ENCODE data around the gene STPG3. TPM values are rescaled to one million over a fixed set of nuclear protein-coding genes. Genes with fewer than 3 reads are reported as not detected.

STPG3 gene
- under 1 TPM in 1 of 2 donors, not detected in 1; 0.63 TPM for total RNA-seq

DNA sequence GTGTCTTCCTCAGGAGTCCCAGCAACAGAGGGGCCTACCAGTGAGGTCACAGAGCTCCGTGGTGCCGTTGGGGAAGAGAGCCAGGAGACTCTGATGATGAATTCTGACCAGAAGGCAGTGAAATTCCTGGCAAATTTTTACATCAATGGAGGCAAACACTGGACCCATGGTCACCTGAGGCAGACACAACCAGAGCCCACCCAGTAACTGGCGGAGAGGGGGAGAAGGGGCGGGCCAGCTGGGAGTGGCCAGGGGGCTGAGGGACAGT is at the start of gene STPG3:
STPG3 (plus strand) TSS at position 93 of the 268 bp plus-strand sequence; CDS start at position 94, 1 bp downstream.
- H3K9me3 Mint-ChIP-seq: no peaks in the 10 kb centered on the region
- no peak for DNase-seq
- no peak within 1 kb of the TSS for H3K27ac Mint-ChIP-seq
- H3K4me3 Mint-ChIP-seq: no peak within 1 kb of the TSS
- no peaks in the 10 kb centered on the region for H3K27me3 Mint-ChIP-seq (ENCODE audit: low read depth)
- no peak for ATAC-seq (replicated peaks in 1 of 2)
- peaks cover 9% of the 10 kb centered on the region for H3K4me1 Mint-ChIP-seq (ENCODE audit: low read depth)
- no peaks in the 10 kb centered on the region for H3K36me3 Mint-ChIP-seq (ENCODE audit: insufficient read depth in 2 of 2)

DNA sequence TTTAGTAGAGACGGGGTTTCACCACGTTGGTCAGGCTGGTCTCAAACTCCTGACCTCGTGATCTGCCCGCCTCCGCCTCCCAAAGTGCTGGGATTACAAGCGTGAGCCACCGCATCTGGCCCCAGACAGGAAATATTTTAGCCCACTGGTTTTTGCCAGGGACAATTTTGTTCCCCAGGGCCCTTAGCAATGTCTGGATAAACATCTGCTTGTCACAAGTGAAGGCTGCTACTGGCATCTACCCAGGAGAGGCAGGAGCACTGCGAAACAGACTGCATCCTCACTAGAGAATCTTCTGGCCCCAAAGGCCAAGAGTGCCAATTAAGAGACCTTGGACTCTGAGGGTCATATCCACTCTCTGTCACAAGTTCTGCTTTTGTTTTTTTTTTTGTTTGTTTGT is 48.1 kb upstream of the STPG3 start:
- Mint-ChIP-seq H3K4me3 (peak overlapping the region in 1 of 2 donors; percentile 10), H3K9me3 (no peaks in the 10 kb centered on the region), H3K36me3 (ENCODE audit: insufficient read depth in 2 of 2) (peaks cover 1 to 20% of the 10 kb centered on the region in 2 donors), H3K27me3 (ENCODE audit: low read depth) (no peaks in the 10 kb centered on the region), H3K4me1 (ENCODE audit: low read depth) (peaks cover 59% of the 10 kb centered on the region), H3K27ac (no peak overlapping the region)
- DNase-seq (no peak), ATAC-seq (replicated peaks in 1 of 2) (no peak)

DNA sequence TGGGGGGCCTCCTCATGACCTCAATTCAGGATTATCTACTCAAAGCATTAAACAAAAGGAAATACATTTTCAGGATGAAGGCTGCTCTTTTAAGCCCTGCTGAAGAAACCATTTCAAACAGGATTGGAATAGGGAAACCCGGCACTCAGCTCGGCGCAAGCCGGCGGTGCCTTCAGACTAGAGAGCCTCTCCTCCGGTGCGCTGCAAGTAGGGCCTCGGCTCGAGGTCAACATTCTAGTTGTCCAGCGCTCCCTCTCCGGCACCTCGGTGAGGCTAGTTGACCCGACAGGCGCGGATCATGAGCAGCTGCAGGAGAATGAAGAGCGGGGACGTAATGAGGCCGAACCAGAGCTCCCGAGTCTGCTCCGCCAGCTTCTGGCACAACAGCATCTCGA is 46.4 kb upstream of the STPG3 start:
- H3K27me3 Mint-ChIP-seq (ENCODE audit: low read depth): no peaks in the 10 kb centered on the region
- peak overlapping the region; percentile 90 for H3K27ac Mint-ChIP-seq
- peaks cover 1 to 22% of the 10 kb centered on the region in 2 donors for H3K36me3 Mint-ChIP-seq (ENCODE audit: insufficient read depth in 2 of 2)
- DNase-seq: no peak
- H3K9me3 Mint-ChIP-seq: no peaks in the 10 kb centered on the region
- H3K4me1 Mint-ChIP-seq (ENCODE audit: low read depth): peaks cover 54% of the 10 kb centered on the region
- no peak for ATAC-seq (replicated peaks in 1 of 2)
- peak overlapping the region; percentile 94 to 95 for H3K4me3 Mint-ChIP-seq

DNA sequence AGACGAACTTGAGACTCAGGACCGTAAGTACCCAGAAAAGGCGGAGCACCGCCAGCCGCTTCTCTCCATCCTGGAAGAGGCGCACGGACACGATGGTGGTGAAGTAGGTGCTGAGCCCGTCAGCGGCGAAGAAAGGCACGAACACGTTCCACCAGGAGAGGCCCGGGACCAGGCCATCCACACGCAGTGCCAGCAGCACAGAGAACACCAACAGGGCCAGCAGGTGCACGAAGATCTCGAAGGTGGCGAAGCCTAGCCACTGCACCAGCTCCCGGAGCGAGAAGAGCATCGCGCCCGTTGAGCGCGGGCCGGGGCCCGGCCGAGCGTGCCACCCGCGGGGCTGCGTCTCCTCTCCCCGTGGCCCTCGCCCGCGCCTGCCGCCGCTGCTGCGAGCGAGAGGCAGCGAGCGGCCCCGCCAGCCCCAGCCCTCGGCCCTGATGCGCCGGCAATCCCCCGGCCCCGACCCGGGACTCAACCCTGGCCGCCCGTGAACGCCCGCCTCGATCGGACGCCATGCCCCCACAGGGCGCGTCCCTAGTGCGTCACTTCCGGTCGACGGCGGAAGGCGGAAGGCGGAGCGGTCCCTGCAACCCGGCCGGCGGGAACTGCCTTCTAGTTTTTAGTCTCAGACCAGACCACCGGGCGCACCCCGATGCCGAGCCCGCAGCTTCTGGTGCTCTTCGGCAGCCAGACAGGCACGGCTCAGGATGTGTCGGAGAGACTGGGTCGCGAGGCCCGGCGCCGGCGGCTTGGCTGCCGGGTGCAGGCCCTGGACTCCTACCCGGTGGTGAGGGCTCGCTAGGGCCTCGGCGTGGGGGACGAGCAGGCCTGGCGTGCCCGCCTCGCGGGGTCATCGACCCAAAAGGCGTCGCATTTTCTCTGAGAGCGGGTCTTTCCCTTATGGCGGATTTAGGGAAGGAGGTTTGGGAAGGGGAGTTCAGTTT is 45.7 kb upstream of the STPG3 start, which contains the start of the genes NDOR1 and TMEM203:
NDOR1 (plus strand) TSS at position 575 of the 944 bp plus-strand sequence; CDS start at position 653, 78 bp downstream.
TMEM203 (minus strand) TSS at position 523 of the 944 bp plus-strand sequence; CDS start at position 289, 234 bp downstream.
- H3K27ac Mint-ChIP-seq: peak within 1 kb of the TSS; percentile 90
- H3K36me3 Mint-ChIP-seq (ENCODE audit: insufficient read depth in 2 of 2): peaks cover 1 to 22% of the 10 kb centered on the region in 2 donors
- peak; percentile 66 to 69 for ATAC-seq (replicated peaks in 1 of 2)
- H3K4me3 Mint-ChIP-seq: peak within 1 kb of the TSS; percentile 94 to 95
- peak; percentile 96 to 97 for DNase-seq
- H3K9me3 Mint-ChIP-seq: no peaks in the 10 kb centered on the region
- no peaks in the 10 kb centered on the region for H3K27me3 Mint-ChIP-seq (ENCODE audit: low read depth)
- H3K4me1 Mint-ChIP-seq (ENCODE audit: low read depth): peaks cover 54% of the 10 kb centered on the region

DNA sequence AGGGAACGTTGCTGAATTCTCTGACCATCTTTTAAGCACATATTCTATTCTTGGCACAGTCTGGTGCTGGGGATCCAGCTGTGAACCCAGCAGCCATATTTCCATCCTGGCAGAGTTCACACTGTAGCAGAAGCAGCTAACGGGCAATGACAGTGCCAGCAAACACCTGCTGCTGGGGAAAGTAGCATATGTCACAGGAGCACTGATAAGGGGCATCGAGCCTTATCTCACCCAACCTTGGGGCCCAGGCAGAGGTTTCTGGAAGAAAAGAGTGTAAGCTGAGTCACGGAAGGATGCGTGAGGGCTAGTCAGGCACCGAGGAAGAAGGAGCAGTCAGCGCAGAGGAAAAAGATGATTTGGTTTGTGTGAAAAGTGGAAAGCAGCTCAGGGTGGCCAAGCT is 44.5 kb upstream of the STPG3 start:
- peak overlapping the region; percentile 94 to 95 for H3K4me3 Mint-ChIP-seq
- peak overlapping the region; percentile 63 for H3K27ac Mint-ChIP-seq

DNA sequence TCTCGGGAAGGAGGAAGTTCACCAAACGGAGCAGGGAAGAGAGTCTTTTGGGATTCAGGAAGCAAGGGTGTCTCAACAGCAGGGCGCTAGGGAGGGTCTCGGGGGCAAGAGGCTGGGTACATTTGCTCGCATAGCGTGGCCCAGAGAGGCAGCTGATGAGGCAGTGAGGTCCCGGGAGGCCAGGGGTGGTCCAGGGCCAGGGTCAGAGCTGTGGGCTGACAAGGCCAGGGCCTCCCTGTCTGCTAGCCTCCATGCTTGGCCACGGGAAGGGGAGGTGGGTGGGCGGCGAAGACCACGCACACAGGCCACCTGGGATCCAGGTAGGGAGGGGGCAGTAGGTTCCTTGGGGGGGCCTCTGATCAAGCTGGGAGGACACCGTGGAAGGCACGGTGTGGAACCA is 39.6 kb upstream of the STPG3 start:
- H3K4me3 Mint-ChIP-seq: no peak overlapping the region
- peaks cover 19% of the 10 kb centered on the region for H3K4me1 Mint-ChIP-seq (ENCODE audit: low read depth)
- no peaks in the 10 kb centered on the region for H3K27me3 Mint-ChIP-seq (ENCODE audit: low read depth)
- peak overlapping the region; percentile 61 for H3K27ac Mint-ChIP-seq
- DNase-seq: no peak
- peaks cover 0 to 13% of the 10 kb centered on the region in 2 donors for H3K36me3 Mint-ChIP-seq (ENCODE audit: insufficient read depth in 2 of 2)
- no peak for ATAC-seq (replicated peaks in 1 of 2)
- H3K9me3 Mint-ChIP-seq: no peaks in the 10 kb centered on the region

More for the DNA sequence above, 44.5 kb upstream of the STPG3 start:
- H3K36me3 Mint-ChIP-seq (ENCODE audit: insufficient read depth in 2 of 2): peaks cover 1 to 22% of the 10 kb centered on the region in 2 donors
- ATAC-seq (replicated peaks in 1 of 2) (no peak), DNase-seq (no peak)
- peaks cover 52% of the 10 kb centered on the region for H3K4me1 Mint-ChIP-seq (ENCODE audit: low read depth)
- no peaks in the 10 kb centered on the region for H3K27me3 Mint-ChIP-seq (ENCODE audit: low read depth)
- H3K9me3 Mint-ChIP-seq: no peaks in the 10 kb centered on the region

DNA sequence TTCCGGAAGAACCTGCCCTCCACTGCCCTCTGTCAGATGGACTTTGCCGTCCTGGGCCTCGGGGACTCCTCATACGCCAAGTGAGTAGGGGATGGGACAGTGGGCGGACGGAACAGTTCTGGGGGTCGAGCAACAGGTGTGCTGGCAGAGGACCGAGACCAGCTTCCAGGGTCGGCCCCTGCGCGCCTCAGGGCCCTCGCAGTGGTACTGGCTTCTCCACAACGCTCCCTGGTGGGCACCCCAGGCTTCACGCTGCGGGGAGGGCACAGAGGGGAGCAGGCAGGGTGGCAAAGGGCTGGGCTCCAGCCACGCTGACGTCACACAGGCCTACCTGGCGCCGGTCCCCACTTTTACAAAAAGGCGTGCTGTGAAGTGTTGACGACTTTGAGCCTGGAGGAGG is 38.6 kb upstream of the STPG3 start:
- H3K36me3 Mint-ChIP-seq (ENCODE audit: insufficient read depth in 2 of 2): peaks cover 0 to 6% of the 10 kb centered on the region in 2 donors
- no peak overlapping the region for H3K27ac Mint-ChIP-seq
- DNase-seq: no peak

DNA sequence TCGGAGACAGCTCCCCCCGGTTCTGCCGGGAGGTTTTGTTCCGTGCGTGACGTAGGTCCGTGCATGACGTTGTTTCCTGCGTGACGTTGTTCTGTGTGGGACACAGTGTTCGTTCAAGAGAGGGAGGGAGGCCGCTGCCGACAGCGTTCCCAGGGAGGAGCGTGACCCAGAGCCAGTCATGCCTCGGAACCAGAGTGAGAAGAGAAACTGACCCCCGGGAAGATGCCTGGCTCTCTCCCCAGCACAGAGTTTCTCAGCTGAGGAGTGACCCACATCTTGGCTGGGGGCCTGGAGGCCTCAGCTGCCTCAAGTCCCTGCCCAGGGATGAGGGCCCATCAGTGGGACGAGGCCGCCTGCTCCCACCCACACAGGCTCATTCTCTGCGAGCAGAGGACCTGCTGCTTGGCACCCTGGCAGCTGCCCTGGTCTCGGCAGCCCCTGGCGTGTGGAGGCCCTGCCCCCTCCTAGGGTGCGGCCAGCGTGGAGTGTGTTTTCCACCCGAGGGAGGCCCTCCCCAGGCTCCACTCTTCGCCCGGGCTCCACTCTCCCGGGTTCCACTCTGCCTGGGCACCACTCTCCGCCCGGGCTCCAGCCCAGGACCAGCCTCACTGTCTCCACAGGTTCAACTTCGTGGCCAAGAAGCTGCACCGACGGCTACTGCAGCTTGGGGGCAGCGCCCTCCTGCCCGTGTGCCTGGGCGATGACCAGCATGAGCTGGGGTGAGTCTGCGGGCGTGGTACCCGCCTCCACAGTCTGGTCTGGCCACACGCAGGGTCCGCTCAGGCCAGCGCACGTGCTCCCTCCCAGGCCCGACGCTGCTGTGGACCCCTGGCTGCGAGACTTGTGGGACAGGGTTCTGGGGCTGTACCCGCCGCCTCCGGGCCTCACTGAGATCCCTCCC is 37.7 kb upstream of the STPG3 start:
- Mint-ChIP-seq H3K27me3 (ENCODE audit: low read depth) (no peaks in the 10 kb centered on the region), H3K4me3 (no peak overlapping the region), H3K4me1 (ENCODE audit: low read depth) (peaks cover 6% of the 10 kb centered on the region), H3K27ac (no peak overlapping the region), H3K36me3 (ENCODE audit: insufficient read depth in 2 of 2) (peaks cover 0 to 5% of the 10 kb centered on the region in 2 donors), H3K9me3 (no peaks in the 10 kb centered on the region)
- DNase-seq: no peak
- no peak for ATAC-seq (replicated peaks in 1 of 2)

More for the DNA sequence above, 38.6 kb upstream of the STPG3 start:
- Mint-ChIP-seq H3K27me3 (ENCODE audit: low read depth) (no peaks in the 10 kb centered on the region), H3K4me3 (no peak overlapping the region), H3K4me1 (ENCODE audit: low read depth) (peaks cover 9% of the 10 kb centered on the region), H3K9me3 (no peaks in the 10 kb centered on the region)
- no peak for ATAC-seq (replicated peaks in 1 of 2)

DNA sequence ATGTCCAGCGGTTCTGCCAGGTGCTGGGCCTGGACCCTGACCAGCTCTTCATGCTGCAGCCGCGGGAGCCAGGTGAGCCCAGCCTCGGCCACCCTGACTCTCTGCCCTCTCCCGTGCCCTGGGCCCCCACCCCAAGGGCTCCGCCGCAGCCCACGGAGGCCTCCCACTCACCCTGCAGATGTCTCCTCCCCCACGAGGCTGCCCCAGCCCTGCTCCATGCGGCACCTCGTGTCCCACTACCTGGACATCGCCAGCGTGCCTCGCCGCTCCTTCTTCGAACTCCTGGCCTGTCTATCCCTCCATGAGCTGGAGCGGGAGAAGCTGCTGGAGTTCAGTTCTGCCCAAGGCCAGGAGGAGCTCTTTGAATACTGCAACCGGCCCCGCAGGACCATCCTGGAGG is 36.5 kb upstream of the STPG3 start:
- ATAC-seq (replicated peaks in 1 of 2) (no peak), DNase-seq (no peak)
- Mint-ChIP-seq H3K4me1 (ENCODE audit: low read depth) (peaks cover 6% of the 10 kb centered on the region), H3K36me3 (ENCODE audit: insufficient read depth in 2 of 2) (peaks cover 0 to 2% of the 10 kb centered on the region in 2 donors), H3K4me3 (no peak overlapping the region), H3K9me3 (no peaks in the 10 kb centered on the region), H3K27me3 (ENCODE audit: low read depth) (no peaks in the 10 kb centered on the region), H3K27ac (no peak overlapping the region)

DNA sequence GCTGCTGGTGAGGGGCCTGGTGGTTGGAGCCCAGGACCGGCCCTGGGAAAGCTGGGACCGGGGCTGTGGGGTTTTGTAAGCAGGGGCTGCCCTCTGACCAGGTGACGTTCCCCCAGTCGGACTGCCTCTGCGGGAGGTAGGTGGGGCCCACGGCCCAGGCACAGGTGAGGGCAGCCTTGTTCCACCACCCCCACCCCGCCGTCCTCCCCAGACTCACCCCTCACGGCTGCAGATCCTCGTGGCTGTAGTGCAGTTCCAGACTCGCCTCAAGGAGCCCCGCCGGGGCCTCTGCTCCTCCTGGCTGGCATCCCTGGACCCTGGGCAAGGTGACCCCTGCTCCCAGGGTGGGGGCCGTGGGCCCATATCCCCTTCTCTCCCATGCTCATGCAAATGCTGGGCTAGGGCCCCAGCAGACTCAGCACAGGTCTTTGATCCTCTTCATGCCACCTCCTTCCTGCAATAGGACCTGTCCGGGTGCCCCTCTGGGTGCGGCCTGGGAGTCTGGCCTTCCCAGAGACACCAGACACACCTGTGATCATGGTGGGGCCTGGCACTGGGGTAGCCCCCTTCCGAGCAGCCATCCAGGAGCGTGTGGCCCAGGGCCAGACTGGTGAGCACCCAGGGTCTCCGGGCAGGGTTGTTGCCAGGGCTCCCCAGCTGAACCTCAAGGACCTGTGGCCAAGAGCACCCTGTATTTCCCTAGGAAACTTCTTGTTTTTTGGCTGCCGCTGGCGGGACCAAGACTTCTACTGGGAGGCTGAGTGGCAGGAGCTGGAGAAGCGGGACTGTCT is 35.7 kb upstream of the STPG3 start:
- H3K4me1 Mint-ChIP-seq (ENCODE audit: low read depth): peaks cover 6% of the 10 kb centered on the region
- no peak for DNase-seq
- H3K27me3 Mint-ChIP-seq (ENCODE audit: low read depth): no peaks in the 10 kb centered on the region
- no peak overlapping the region for H3K27ac Mint-ChIP-seq
- no peak for ATAC-seq (replicated peaks in 1 of 2)
- H3K36me3 Mint-ChIP-seq (ENCODE audit: insufficient read depth in 2 of 2): peaks cover 0 to 2% of the 10 kb centered on the region in 2 donors
- H3K9me3 Mint-ChIP-seq: no peaks in the 10 kb centered on the region
- H3K4me3 Mint-ChIP-seq: no peak overlapping the region

DNA sequence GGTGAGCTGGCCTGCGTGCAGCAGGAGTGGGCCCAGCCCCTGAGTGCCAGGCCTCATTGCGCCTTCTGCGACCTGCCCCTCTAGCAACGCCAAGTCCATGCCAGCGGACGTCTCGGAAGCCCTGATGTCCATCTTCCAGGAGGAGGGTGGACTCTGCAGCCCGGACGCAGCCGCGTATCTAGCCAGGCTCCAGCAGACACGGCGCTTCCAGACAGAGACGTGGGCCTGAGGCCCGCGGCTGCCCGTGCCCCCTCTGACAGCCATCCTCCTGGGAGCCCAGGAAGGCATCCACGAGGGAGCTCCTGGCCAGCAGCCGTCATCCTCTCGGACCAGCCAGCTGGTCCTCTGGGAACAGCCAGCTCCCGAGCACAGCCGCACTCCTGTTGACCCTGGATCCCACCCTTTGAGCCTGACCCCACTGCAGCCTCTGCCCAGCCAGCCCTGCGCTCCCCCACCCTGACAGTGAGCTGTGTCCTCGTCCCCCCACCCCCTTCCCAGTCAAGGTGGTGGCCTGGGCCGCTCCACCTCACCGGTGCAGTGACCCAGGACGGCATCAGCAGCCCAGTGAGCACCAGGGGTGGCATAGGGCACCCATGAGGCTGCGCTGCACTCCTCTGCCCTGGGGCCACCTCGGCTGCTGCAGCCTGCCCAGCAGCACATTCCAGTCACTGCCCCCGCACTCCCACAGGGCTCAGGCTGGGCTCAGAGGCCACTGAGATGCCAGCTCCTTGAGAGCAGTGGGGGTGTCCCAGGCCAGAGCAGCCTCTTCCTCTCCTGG is 34.7 kb upstream of the STPG3 start:
- Mint-ChIP-seq H3K4me1 (ENCODE audit: low read depth) (no peaks in the 10 kb centered on the region), H3K4me3 (no peak overlapping the region), H3K36me3 (ENCODE audit: insufficient read depth in 2 of 2) (peaks cover 0 to 2% of the 10 kb centered on the region in 2 donors), H3K9me3 (no peaks in the 10 kb centered on the region), H3K27ac (no peak overlapping the region), H3K27me3 (ENCODE audit: low read depth) (no peaks in the 10 kb centered on the region)
- ATAC-seq (replicated peaks in 1 of 2) (no peak), DNase-seq (no peak)
